Adrenal gland (tissue), 12 donors: Measurements from ENCODE around the gene IRX3. TPM values are rescaled to one million over a fixed set of nuclear protein-coding genes. Genes with fewer than 3 reads are reported as not detected.

ENCODE experiments used
- DNase-seq, 7 donors: peaks; one replicate each; pipeline ENCODE4 v3.0.0-alpha.2; 2019 to 2020
- H3K27ac ChIP-seq, 5 donors: fragments of 200-600 bp; sonication (generic) in 4 of 5; 1 replicate in 3 of 5; 2 replicates in 2 of 5; pipeline versions ENCODE4 v1.5.1 to v1.8.0; 2016 to 2020; ENCODE audit warnings: mild to moderate bottlenecking in 1 of 5
- H3K27me3 ChIP-seq: fragments of 200-600 bp; 2 replicates; pipeline ENCODE4 v1.8.0; 2021
- H3K36me3 ChIP-seq, 2 donors: fragments of 200-600 bp; replicated peaks in 1 of 2; 1 replicate in 1 of 2; 2 replicates in 1 of 2; pipeline versions ENCODE4 v1.5.1 to v1.8.0; 2018 to 2022
- H3K4me1 ChIP-seq, 2 donors: fragments of 200-600 bp; replicated peaks in 1 of 2; 1 replicate in 1 of 2; 2 replicates in 1 of 2; pipeline versions ENCODE4 v1.5.1 to v1.8.0; 2018 to 2021
- H3K4me3 ChIP-seq, 4 donors: fragments of 200-600 bp; sonication (generic) in 3 of 4; one replicate each; pipeline ENCODE4 v1.5.1; 2016 to 2018
- H3K9me3 ChIP-seq, 3 donors: fragments of 200-600 bp; sonication (generic) in 1 of 3; replicated peaks in 1 of 3; 1 replicate in 2 of 3; 2 replicates in 1 of 3; pipeline versions ENCODE4 v1.5.1 to v1.8.0; 2016 to 2021
- CTCF ChIP-seq, 6 experiments: fragments of 450-650 bp in 4 of 6; fragments of 200-600 bp in 2 of 6; sonication (generic) in 1 of 6; IDR thresholded peaks; 1 replicate in 5 of 6; 2 replicates in 1 of 6; pipeline versions ENCODE4 v1.5.1 to v1.8.0; 2016 to 2021; ENCODE audit warnings: antibody characterized with exemption in 6 of 6, mild to moderate bottlenecking in 2 of 6, moderate library complexity in 1 of 6
- POLR2A ChIP-seq, 2 donors: fragments of 450-650 bp; IDR thresholded peaks; one replicate each; pipeline ENCODE4 v1.6.1; 2017; ENCODE audit warnings: antibody characterized with exemption in 2 of 2, mild to moderate bottlenecking in 2 of 2, moderate library complexity in 1 of 2
- WGBS, 4 donors: extraction: QIAGEN DNeasy Blood & Tissue Kit in 2 of 4; methylation state at CpG; one replicate each; pipeline versions ENCODE4 v1.1.5 to v1.1.7; 2013 to 2017; 5-methylcytosine and 5-hydroxymethylcytosine counted together
- intact Hi-C, 2 donors: fragments of 100-400 bp; cut with DNase I; formaldehyde crosslinking; loops; one replicate each; pipeline versions ENCODE4 v1.14.1 to v1.15.0; 2022 to 2023
- polyA plus RNA-seq, 3 donors: library from polyadenylated mRNA; stranded (reverse); fragments of 200-250 nt in 2 of 3; fragments of 350-450 nt in 1 of 3; fragmentation: Illumina TruSeq in 1 of 3; extraction: RNeasy Lipid Tissue Mini Kit (QIAGEN cat#74804) in 1 of 3; gene quantifications; one replicate each; pipeline ENCODE4 v1.2.3, GENCODE V29; 2013 to 2014
- total RNA-seq, 9 donors: library from RNA; depleted of rRNA in 4 of 9; stranded (reverse); fragments of >200 nt in 4 of 9; fragments of 120-200 nt in 1 of 9; fragmentation: NEBNext Ultra II Directional in 1 of 9; extraction: Animal tissue kit (Norgen Biotek cat#: 25700) in 1 of 9; gene quantifications; one replicate each; pipeline versions ENCODE4 v1.1.0 to v1.2.4, GENCODE V29; 2013 to 2023
- donor health status: healthy with polysubstance abuse.
- donor health status: Bipolar disorder and iron deficiency.
- donor health status: DM: yes; HTN: yes; CAD: no.
- donor health status: DM: no; HTN: no; CAD: no.
- donor health status: DM: no; HTN: no; CAD: no.
- donor health status: DM: yes; HTN: yes; CAD: no.

The IRX3 gene
- total and polyA plus RNA-seq, 12 donors = 1.4 to 18.6 (median 9.4) TPM

DNA sequence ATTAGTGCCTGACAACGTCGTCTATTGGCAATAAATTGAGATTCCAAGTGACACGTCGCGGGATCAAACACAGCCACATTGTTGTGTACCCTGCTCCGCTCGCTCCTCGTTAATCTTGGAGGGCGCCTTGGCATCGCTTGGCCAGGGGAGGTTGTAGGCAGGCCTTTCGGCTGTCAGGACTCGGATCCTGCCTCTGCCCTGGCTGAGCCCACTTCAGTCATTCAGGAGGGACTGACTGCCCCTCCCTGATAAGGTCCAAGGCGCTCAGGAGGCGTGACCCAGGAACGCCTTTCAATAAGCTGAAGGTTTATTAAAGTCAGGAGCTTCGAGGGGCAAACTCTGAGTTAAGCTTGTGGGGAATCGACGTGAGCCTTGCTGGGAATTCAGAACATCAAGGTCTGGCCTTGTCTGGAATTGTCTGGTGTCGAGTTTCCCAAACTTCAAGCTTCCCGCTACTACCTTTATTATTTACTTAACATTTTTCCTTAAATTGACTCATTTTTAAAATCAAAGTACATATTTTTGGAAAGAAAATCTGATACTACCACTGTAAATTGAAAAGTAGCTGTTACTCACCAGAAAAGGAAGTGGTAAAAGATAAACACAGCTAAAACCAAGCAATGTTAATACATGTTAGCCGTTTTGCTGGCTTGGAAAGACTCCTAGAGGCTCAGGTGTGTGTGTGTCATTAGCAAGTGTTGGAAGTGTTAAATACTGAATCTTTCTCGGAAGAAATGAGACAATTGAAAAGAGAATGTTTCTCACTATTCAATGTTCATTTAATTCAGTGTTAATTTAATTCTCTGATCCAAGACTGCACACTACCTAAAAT, 5.3 kb upstream of the IRX3 start:
- peaks cover 53% of the 10 kb centered on the region for H3K27me3 ChIP-seq
- no peaks in the 10 kb centered on the region for H3K9me3 ChIP-seq
- no peak overlapping the region for H3K4me3 ChIP-seq
- H3K27ac ChIP-seq = no peak overlapping the region
- TF ChIP-seq POLR2A (IDR thresholded peaks at IDR 0.05) (no peak), CTCF (IDR thresholded peaks at IDR 0.05) (no peak)
- WGBS, 4 donors = 35 to 47% (median 39%) methylated on average over 15 to 22 of the region's 22 CpGs
- no peak for DNase-seq
- peaks cover 7 to 8% of the 10 kb centered on the region in 2 donors for H3K4me1 ChIP-seq
- intact Hi-C loops = no loop called here
- no peaks in the 10 kb centered on the region for H3K36me3 ChIP-seq

DNA sequence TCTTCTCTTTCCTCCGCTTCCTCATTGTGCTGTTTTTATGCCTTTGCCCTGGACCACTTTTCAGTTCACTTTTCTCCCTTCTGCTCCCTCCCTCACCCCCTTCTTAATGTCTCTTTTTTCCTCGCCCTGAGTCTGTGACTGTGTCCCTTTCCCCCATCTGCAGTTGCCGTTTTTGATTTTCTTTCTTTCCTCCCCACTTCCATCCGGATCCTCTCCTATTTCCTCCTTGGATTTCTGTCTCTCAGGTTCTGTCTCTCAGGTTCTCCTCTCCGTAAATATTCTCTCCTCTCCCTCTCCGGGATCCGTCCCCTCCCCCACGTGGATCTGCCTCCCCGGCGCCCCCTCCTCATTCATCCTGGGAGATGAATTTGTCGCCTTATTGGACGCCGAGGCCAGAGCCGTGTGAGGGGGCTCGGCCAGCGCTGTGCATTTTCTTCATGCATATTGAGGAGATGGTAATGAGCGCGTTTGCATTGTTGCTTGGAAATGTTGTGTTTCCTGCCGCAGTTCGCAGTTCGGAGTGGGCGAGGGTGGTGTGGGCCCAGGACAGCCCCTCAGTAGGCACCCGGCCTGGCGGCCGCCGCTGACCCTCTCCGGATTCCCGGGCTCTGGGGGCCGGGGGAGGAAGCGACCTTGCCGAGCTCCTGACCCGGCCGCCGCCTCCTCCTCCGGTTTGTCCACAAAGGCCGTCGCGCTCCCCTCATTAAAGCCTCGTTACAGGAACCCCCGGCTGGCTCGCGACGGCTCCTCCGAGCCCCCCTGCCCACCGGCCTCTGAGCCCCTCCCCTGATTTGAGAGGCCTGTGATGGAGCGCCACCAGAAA, 4.5 kb upstream of the IRX3 start:
- 8 to 15% (median 11%) methylated on average over 23 to 46 of the region's 46 CpGs for WGBS, 4 donors
- H3K27me3 ChIP-seq = peaks cover 56% of the 10 kb centered on the region

GRCh38 chr16:54289945-54290832, 3.6 kb upstream of the IRX3 start:
- Histone ChIP-seq H3K9me3 (no peaks in the 10 kb centered on the region), H3K4me3 (no peak overlapping the region), H3K36me3 (no peaks in the 10 kb centered on the region), H3K4me1 (peaks cover 8% of the 10 kb centered on the region in 2 donors), H3K27ac (no peak overlapping the region), H3K27me3 (peaks cover 63% of the 10 kb centered on the region)
- WGBS, 4 donors = 9 to 19% (median 12%) methylated on average over 37 to 62 of the region's 62 CpGs
- intact Hi-C loops = loop anchor here (5.0 to 10.0 kb wide), 2 partner anchors 642 to 645 kb away; partner anchors contain the start of gene IRX5 (in 2 of the 2)
- DNase-seq = no peak
- no peak for TF ChIP-seq POLR2A (IDR thresholded peaks at IDR 0.05)
- TF ChIP-seq CTCF (IDR thresholded peaks at IDR 0.05) = no peak

More for the DNA sequence above, 4.5 kb upstream of the IRX3 start:
- H3K9me3 ChIP-seq = no peaks in the 10 kb centered on the region
- intact Hi-C loops = no loop called here
- TF ChIP-seq CTCF (IDR thresholded peaks at IDR 0.05) (no peak), POLR2A (IDR thresholded peaks at IDR 0.05) (no peak)
- no peak overlapping the region for H3K4me3 ChIP-seq
- H3K27ac ChIP-seq = no peak overlapping the region
- no peaks in the 10 kb centered on the region for H3K36me3 ChIP-seq
- peaks cover 8% of the 10 kb centered on the region in 2 donors for H3K4me1 ChIP-seq
- DNase-seq = no peak
